Measurements from ENCODE around the gene PDE9A. TPM values are rescaled to one million over a fixed set of nuclear protein-coding genes. Genes with fewer than 3 reads are reported as not detected.

PDE9A gene
- total RNA-seq, 1 donor from 2014 or later, result 20.7 TPM

- Mint-ChIP-seq H3K4me3 (ENCODE audit: unreplicated experiment) (peak overlapping the region; percentile 42), H3K9me3 (ENCODE audit: unreplicated experiment) (no peaks in the 10 kb centered on the region), H3K36me3 (ENCODE audit: low read depth, unreplicated experiment) (peaks cover 6% of the 10 kb centered on the region), H3K27ac (ENCODE audit: unreplicated experiment) (no peak overlapping the region), H3K27me3 (ENCODE audit: unreplicated experiment) (peaks cover 16% of the 10 kb centered on the region), H3K4me1 (ENCODE audit: unreplicated experiment) (peaks cover 44% of the 10 kb centered on the region)
- no peak for TF ChIP-seq CTCF (IDR thresholded peaks at IDR 0.05; ENCODE audit: unreplicated experiment)
- DNase-seq (ENCODE audit: low spot score), result no peak
Measured at GRCh38 chr21:42780617-42781016, 127.2 kb downstream of the PDE9A start.

- peak overlapping the region; percentile 84 for H3K4me3 Mint-ChIP-seq (ENCODE audit: unreplicated experiment)
- H3K36me3 Mint-ChIP-seq (ENCODE audit: low read depth, unreplicated experiment), result peaks cover 4% of the 10 kb centered on the region
- peaks cover 43% of the 10 kb centered on the region for H3K4me1 Mint-ChIP-seq (ENCODE audit: unreplicated experiment)
- DNase-seq (ENCODE audit: low spot score), result peak; percentile 47
- no peaks in the 10 kb centered on the region for H3K9me3 Mint-ChIP-seq (ENCODE audit: unreplicated experiment)
- no peak overlapping the region for H3K27ac Mint-ChIP-seq (ENCODE audit: unreplicated experiment)
- TF ChIP-seq CTCF (IDR thresholded peaks at IDR 0.05; ENCODE audit: unreplicated experiment), result no peak
- H3K27me3 Mint-ChIP-seq (ENCODE audit: unreplicated experiment), result peaks cover 14% of the 10 kb centered on the region
Measured at GRCh38 chr21:42781150-42781970, 127.9 kb downstream of the PDE9A start.

GRCh38 chr21:42781971-42782722, 128.7 kb downstream of the PDE9A start:
- no peak for DNase-seq (ENCODE audit: low spot score)
- H3K4me1 Mint-ChIP-seq (ENCODE audit: unreplicated experiment), result peaks cover 42% of the 10 kb centered on the region
- peaks cover 5% of the 10 kb centered on the region for H3K36me3 Mint-ChIP-seq (ENCODE audit: low read depth, unreplicated experiment)
- H3K27ac Mint-ChIP-seq (ENCODE audit: unreplicated experiment), result peak overlapping the region; percentile 67
- no peaks in the 10 kb centered on the region for H3K9me3 Mint-ChIP-seq (ENCODE audit: unreplicated experiment)
- no peak overlapping the region for H3K4me3 Mint-ChIP-seq (ENCODE audit: unreplicated experiment)
- H3K27me3 Mint-ChIP-seq (ENCODE audit: unreplicated experiment), result peaks cover 14% of the 10 kb centered on the region
- TF ChIP-seq CTCF (IDR thresholded peaks at IDR 0.05; ENCODE audit: unreplicated experiment), result no peak

GRCh38 chr21:42782723-42783242, 129.4 kb downstream of the PDE9A start:
- TF ChIP-seq CTCF (IDR thresholded peaks at IDR 0.05; ENCODE audit: unreplicated experiment), result no peak
- H3K4me3 Mint-ChIP-seq (ENCODE audit: unreplicated experiment), result peak overlapping the region; percentile 37
- no peaks in the 10 kb centered on the region for H3K9me3 Mint-ChIP-seq (ENCODE audit: unreplicated experiment)
- H3K4me1 Mint-ChIP-seq (ENCODE audit: unreplicated experiment), result peaks cover 42% of the 10 kb centered on the region
- DNase-seq (ENCODE audit: low spot score), result no peak
- peaks cover 5% of the 10 kb centered on the region for H3K36me3 Mint-ChIP-seq (ENCODE audit: low read depth, unreplicated experiment)
- peaks cover 14% of the 10 kb centered on the region for H3K27me3 Mint-ChIP-seq (ENCODE audit: unreplicated experiment)
- H3K27ac Mint-ChIP-seq (ENCODE audit: unreplicated experiment), result no peak overlapping the region

Measured in endothelial cell (in vitro differentiated cells).